K562 (cell line): ENCODE results near the gene TJAP1.

Experiments
- EZH2 ChIP-seq: IDR thresholded peaks from 2 replicates; pipeline ENCODE4 v1.6.1; 2012; ENCODE audit warnings: low read depth, mild to moderate bottlenecking, inconsistent platforms, low read length, borderline replicate concordance
- MLLT1 ChIP-seq, 2 experiments: fragments of 450-650 bp; IDR thresholded peaks; 2 replicates each; pipeline ENCODE4 v1.6.1; 2016
- NRF1 ChIP-seq, 2 experiments: fragments of 450-650 bp; IDR thresholded peaks in 1 of 2; conservative IDR thresholded peaks in 1 of 2; 2 replicates each; pipeline ENCODE4 v1.6.1; 2014; ENCODE audit warnings: mild to moderate bottlenecking in 2 of 2
- POLR2A ChIP-seq: fragments of 450-650 bp; conservative IDR thresholded peaks from 2 replicates; pipeline ENCODE4 v1.6.1; 2016
- SRSF9 ChIP-seq: fragments of 200-400 bp; formaldehyde crosslinking; IDR thresholded peaks from 2 replicates; pipeline ENCODE4 v1.6.1; 2017; ENCODE audit warnings: low read depth, low read length, borderline replicate concordance
- THRAP3 ChIP-seq: fragments of 450-650 bp; IDR thresholded peaks from 2 replicates; pipeline ENCODE4 v1.6.1; 2016; ENCODE audit warnings: mild to moderate bottlenecking, inconsistent platforms, borderline replicate concordance
- ZBTB33 ChIP-seq: sonication (generic); formaldehyde crosslinking; IDR thresholded peaks from 2 replicates; pipeline ENCODE4 v1.8.1; 2023; ENCODE audit warnings: mild to moderate bottlenecking, missing genetic modification reagents
- TF ChIP-seq, protein P1 (sequence below), 3 experiments: IDR thresholded peaks in 2 of 3; conservative IDR thresholded peaks in 1 of 3; 2 replicates each; pipeline ENCODE4 v1.5.1; 2011 to 2012; ENCODE audit warnings: low read length in 3 of 3, mild to moderate bottlenecking in 3 of 3, control low read depth in 2 of 3, improper control_type of control experiment in 1 of 3, inconsistent platforms in 1 of 3, low read depth in 1 of 3, mixed read lengths in 1 of 3, moderate library complexity in 1 of 3; ENCODE audit not compliant: insufficient read depth in 2 of 3
- TF ChIP-seq, protein P2 (sequence below): sonication (generic); formaldehyde crosslinking; IDR thresholded peaks from 2 replicates; pipeline ENCODE4 v1.8.1; 2022; ENCODE audit warnings: missing genetic modification reagents
- TF ChIP-seq, protein P3 (sequence below): fragments of 450-650 bp; formaldehyde crosslinking; IDR thresholded peaks from 2 replicates; pipeline ENCODE4 v1.4.0; 2020; ENCODE audit warnings: mild to moderate bottlenecking, mixed read lengths

GRCh38 chr6:43493230-43493629 lies 15.9 kb downstream of the TJAP1 start:
- no peak for TF ChIP-seq EZH2
- no peak for TF ChIP-seq SRSF9
- TF ChIP-seq, protein P1, sequence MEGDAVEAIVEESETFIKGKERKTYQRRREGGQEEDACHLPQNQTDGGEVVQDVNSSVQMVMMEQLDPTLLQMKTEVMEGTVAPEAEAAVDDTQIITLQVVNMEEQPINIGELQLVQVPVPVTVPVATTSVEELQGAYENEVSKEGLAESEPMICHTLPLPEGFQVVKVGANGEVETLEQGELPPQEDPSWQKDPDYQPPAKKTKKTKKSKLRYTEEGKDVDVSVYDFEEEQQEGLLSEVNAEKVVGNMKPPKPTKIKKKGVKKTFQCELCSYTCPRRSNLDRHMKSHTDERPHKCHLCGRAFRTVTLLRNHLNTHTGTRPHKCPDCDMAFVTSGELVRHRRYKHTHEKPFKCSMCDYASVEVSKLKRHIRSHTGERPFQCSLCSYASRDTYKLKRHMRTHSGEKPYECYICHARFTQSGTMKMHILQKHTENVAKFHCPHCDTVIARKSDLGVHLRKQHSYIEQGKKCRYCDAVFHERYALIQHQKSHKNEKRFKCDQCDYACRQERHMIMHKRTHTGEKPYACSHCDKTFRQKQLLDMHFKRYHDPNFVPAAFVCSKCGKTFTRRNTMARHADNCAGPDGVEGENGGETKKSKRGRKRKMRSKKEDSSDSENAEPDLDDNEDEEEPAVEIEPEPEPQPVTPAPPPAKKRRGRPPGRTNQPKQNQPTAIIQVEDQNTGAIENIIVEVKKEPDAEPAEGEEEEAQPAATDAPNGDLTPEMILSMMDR (IDR thresholded peaks at IDR 0.05 in 2 of 3, conservative IDR thresholded peaks at IDR 0.05 in 1 of 3; ENCODE audit: insufficient read depth in 2 of 3, low read depth in 1 of 3, low read length in 3 of 3), result no peak
- TF ChIP-seq POLR2A, result no peak
- no peak for TF ChIP-seq NRF1 (conservative IDR thresholded peaks at IDR 0.05 in 1 of 2, IDR thresholded peaks at IDR 0.05 in 1 of 2)
- TF ChIP-seq THRAP3, result no peak
- no peak for TF ChIP-seq MLLT1 (IDR thresholded peaks at IDR 0.05)
- TF ChIP-seq, protein P2, sequence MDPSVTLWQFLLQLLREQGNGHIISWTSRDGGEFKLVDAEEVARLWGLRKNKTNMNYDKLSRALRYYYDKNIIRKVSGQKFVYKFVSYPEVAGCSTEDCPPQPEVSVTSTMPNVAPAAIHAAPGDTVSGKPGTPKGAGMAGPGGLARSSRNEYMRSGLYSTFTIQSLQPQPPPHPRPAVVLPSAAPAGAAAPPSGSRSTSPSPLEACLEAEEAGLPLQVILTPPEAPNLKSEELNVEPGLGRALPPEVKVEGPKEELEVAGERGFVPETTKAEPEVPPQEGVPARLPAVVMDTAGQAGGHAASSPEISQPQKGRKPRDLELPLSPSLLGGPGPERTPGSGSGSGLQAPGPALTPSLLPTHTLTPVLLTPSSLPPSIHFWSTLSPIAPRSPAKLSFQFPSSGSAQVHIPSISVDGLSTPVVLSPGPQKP (CRISPR knock-in tag), result no peak
- TF ChIP-seq ZBTB33, result no peak
- TF ChIP-seq, protein P3, sequence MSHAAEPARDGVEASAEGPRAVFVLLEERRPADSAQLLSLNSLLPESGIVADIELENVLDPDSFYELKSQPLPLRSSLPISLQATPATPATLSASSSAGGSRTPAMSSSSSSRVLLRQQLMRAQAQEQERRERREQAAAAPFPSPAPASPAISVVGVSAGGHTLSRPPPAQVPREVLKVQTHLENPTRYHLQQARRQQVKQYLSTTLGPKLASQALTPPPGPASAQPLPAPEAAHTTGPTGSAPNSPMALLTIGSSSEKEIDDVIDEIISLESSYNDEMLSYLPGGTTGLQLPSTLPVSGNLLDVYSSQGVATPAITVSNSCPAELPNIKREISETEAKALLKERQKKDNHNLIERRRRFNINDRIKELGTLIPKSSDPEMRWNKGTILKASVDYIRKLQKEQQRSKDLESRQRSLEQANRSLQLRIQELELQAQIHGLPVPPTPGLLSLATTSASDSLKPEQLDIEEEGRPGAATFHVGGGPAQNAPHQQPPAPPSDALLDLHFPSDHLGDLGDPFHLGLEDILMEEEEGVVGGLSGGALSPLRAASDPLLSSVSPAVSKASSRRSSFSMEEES (CRISPR knock-in tag), result no peak
